GM12892 (cell line): ENCODE measurements around the gene CNTNAP2.

Experiments
- POLR2A ChIP-seq: IDR thresholded peaks from 2 replicates; pipeline ENCODE4 v1.6.1; 2011; ENCODE audit warnings: low read depth, low read length, control low read depth
- POLR2AphosphoS5 ChIP-seq: IDR thresholded peaks from 2 replicates; pipeline ENCODE4 v1.6.1; 2011; ENCODE audit warnings: low read depth, low read length, control low read depth
- TAF1 ChIP-seq: IDR thresholded peaks from 2 replicates; pipeline ENCODE4 v1.6.1; 2011; ENCODE audit warnings: low read depth, mild to moderate bottlenecking, control low read depth, low read length, borderline replicate concordance

- TF ChIP-seq POLR2A (no peak), POLR2AphosphoS5 (no peak), TAF1 (no peak)
Observed at GRCh38 chr7:147796581-147796980, 1680.0 kb downstream of the CNTNAP2 start.
